Fibroblast of skin of right biceps (primary cell): ENCODE data around the gene FAM83G.
"Not testable (repeated sequence)": the region's sequence is repeated elsewhere in the genome, so short reads cannot be mapped to it uniquely, and the experiment has no call there.

Experiments used
- DNase-seq: peaks from one replicate; pipeline ENCODE4 v3.0.0-alpha.2; 2013

Gene FAM83G

GRCh38 chr17:18965530-18966236 lies 38.9 kb downstream of the FAM83G start:
- no peak for DNase-seq

- no peak for DNase-seq
Measured at GRCh38 chr17:18964550-18964949, 40.0 kb downstream of the FAM83G start.

- DNase-seq, result no peak
Measured at GRCh38 chr17:18964018-18964351, 40.6 kb downstream of the FAM83G start.

- peak; percentile 15 for DNase-seq
Measured at GRCh38 chr17:18963126-18964017, 41.2 kb downstream of the FAM83G start.

GRCh38 chr17:18962494-18962815 lies 42.1 kb downstream of the FAM83G start:
- DNase-seq, result no peak

- peak; percentile 53 for DNase-seq
Measured at GRCh38 chr17:18961634-18962493, 42.7 kb downstream of the FAM83G start.

GRCh38 chr17:18960803-18961511 lies 43.6 kb downstream of the FAM83G start:
- peak; percentile 59 for DNase-seq

GRCh38 chr17:18960241-18960665 lies 44.3 kb downstream of the FAM83G start:
- DNase-seq, result no peak

- no peak for DNase-seq
Measured at GRCh38 chr17:18959845-18960240, 44.7 kb downstream of the FAM83G start.

GRCh38 chr17:18959071-18959844 lies 45.3 kb downstream of the FAM83G start:
- DNase-seq, result no peak

GRCh38 chr17:18958611-18959010 lies 46.0 kb downstream of the FAM83G start:
- DNase-seq, result no peak

GRCh38 chr17:18957831-18958230 lies 46.7 kb downstream of the FAM83G start:
- no peak for DNase-seq

GRCh38 chr17:18956581-18956980 lies 48.0 kb downstream of the FAM83G start:
- no peak for DNase-seq

- DNase-seq, result not testable (repeated sequence)
Measured at GRCh38 chr17:18956021-18956420, 48.5 kb downstream of the FAM83G start.

GRCh38 chr17:18955009-18955408 lies 49.6 kb downstream of the FAM83G start:
- no peak for DNase-seq

- no peak for DNase-seq
Measured at GRCh38 chr17:18954321-18954720, 50.2 kb downstream of the FAM83G start.

GRCh38 chr17:18953231-18953728 lies 51.3 kb downstream of the FAM83G start:
- no peak for DNase-seq

- DNase-seq, result no peak
Measured at GRCh38 chr17:18951941-18952842, 52.4 kb downstream of the FAM83G start, which contains the start of gene SLC5A10. Gene SLC5A10, plus strand, starts transcription at chr17:18952165. Its CDS starts 41 bp downstream, at chr17:18952206.

- DNase-seq, result no peak
Measured at GRCh38 chr17:18950944-18951905, 53.3 kb downstream of the FAM83G start.
